Erythroblast (primary cell): Measurements from ENCODE around the gene C11orf21.

Experiments
- GATA1 ChIP-seq: IDR thresholded peaks from 2 replicates; pipeline ENCODE4 v1.6.1; 2011; ENCODE audit warnings: low read depth, mild to moderate bottlenecking, control low read depth, low read length, moderate library complexity
- POLR2A ChIP-seq: IDR thresholded peaks from 2 replicates; pipeline ENCODE4 v1.6.1; 2011; ENCODE audit warnings: mild to moderate bottlenecking, low read length

GRCh38 chr11:2296913-2297622 lies 4.7 kb downstream of the C11orf21 start:
- TF ChIP-seq POLR2A (no peak), GATA1 (no peak)
